K562 (cell line): ENCODE measurements around the gene SLC2A14. TPM values are rescaled to one million over a fixed set of nuclear protein-coding genes. Genes with fewer than 3 reads are reported as not detected.
A peak's percentile ranks its signal among the peaks of the same experiment; 100 is the strongest.

ENCODE experiments used
- ARID2 ChIP-seq: fragments of 450-650 bp; IDR thresholded peaks from 2 replicates; pipeline ENCODE4 v1.6.1; 2017; ENCODE audit warnings: antibody characterized with exemption, mild to moderate bottlenecking
- C11orf30 ChIP-seq: fragments of 450-650 bp; IDR thresholded peaks from 2 replicates; pipeline ENCODE4 v1.6.1; 2016; ENCODE audit warnings: low read depth, mild to moderate bottlenecking
- CTCF ChIP-seq, 3 experiments: IDR thresholded peaks in 2 of 3; conservative IDR thresholded peaks in 1 of 3; 2 replicates each; pipeline ENCODE4 v1.5.1; 2011 to 2012; ENCODE audit warnings: low read length in 3 of 3, mild to moderate bottlenecking in 3 of 3, control low read depth in 2 of 3, improper control_type of control experiment in 1 of 3, inconsistent platforms in 1 of 3, low read depth in 1 of 3, mixed read lengths in 1 of 3, moderate library complexity in 1 of 3; ENCODE audit not compliant: insufficient read depth in 2 of 3
- FOSL1 ChIP-seq: fragments of 200-800 bp; sonication (Bioruptor generic); conservative IDR thresholded peaks from 2 replicates; pipeline ENCODE4 v1.6.1; 2016; ENCODE audit warnings: missing genetic modification characterization, missing compliant biosample characterization
- FOXA3 ChIP-seq, 2 experiments: fragments of 450-650 bp in 1 of 2; sonication (generic) in 1 of 2; formaldehyde crosslinking; IDR thresholded peaks in 1 of 2; conservative IDR thresholded peaks in 1 of 2; 2 replicates each; pipeline versions ENCODE4 v1.4.0 to v1.8.0; 2020 to 2022; ENCODE audit warnings: mild to moderate bottlenecking in 2 of 2, missing genetic modification reagents in 1 of 2
- HDAC2 ChIP-seq: fragments of 450-650 bp; IDR thresholded peaks from 2 replicates; pipeline ENCODE4 v1.6.1; 2016; ENCODE audit warnings: mild to moderate bottlenecking
- HES1 ChIP-seq: fragments of 450-650 bp; IDR thresholded peaks from 2 replicates; pipeline ENCODE4 v1.6.1; 2016; ENCODE audit warnings: low read depth, mild to moderate bottlenecking, moderate library complexity
- MTA3 ChIP-seq: fragments of 450-650 bp; formaldehyde crosslinking; IDR thresholded peaks from 2 replicates; pipeline ENCODE4 v1.6.1; 2017; ENCODE audit warnings: mild to moderate bottlenecking, borderline replicate concordance
- PPARD ChIP-seq: fragments of 250-450 bp; sonication (Bioruptor Pico); IDR thresholded peaks from 2 replicates; pipeline ENCODE4 v1.8.0; 2022; ENCODE audit warnings: inconsistent platforms, mild to moderate bottlenecking, moderate library complexity
- RB1 ChIP-seq: fragments of 450-650 bp; IDR thresholded peaks from 2 replicates; pipeline ENCODE4 v1.6.1; 2017; ENCODE audit warnings: low read depth, mild to moderate bottlenecking
- SMARCB1 ChIP-seq: IDR thresholded peaks from 2 replicates; pipeline ENCODE4 v1.6.1; 2011; ENCODE audit warnings: improper control_type of control experiment, low read depth; ENCODE audit not compliant: insufficient read length
- SP2 ChIP-seq: IDR thresholded peaks from 2 replicates; pipeline ENCODE4 v1.6.1; 2011; ENCODE audit warnings: mild to moderate bottlenecking, low read depth, low read length, moderate library complexity; ENCODE audit not compliant: poor library complexity, severe bottlenecking; ENCODE audit errors: extremely low read depth
- TCF7 ChIP-seq: sonication (generic); IDR thresholded peaks from 2 replicates; pipeline ENCODE4 v1.6.1; 2016; ENCODE audit warnings: antibody characterized with exemption, borderline replicate concordance
- TFE3 ChIP-seq: fragments of 450-650 bp; formaldehyde crosslinking; IDR thresholded peaks from 2 replicates; pipeline ENCODE4 v1.4.0; 2020; ENCODE audit warnings: mild to moderate bottlenecking, mixed read lengths
- ZBTB2 ChIP-seq: fragments of 450-650 bp; IDR thresholded peaks from 2 replicates; pipeline ENCODE4 v1.6.1; 2016; ENCODE audit warnings: antibody characterized with exemption
- ZNF445 ChIP-seq: fragments of 250-450 bp; sonication (Bioruptor Pico); IDR thresholded peaks from 2 replicates; pipeline ENCODE4 v1.4.0; 2020; ENCODE audit warnings: low read depth, mild to moderate bottlenecking, moderate library complexity
- ZNF518B ChIP-seq: fragments of 250-450 bp; sonication (Bioruptor Pico); IDR thresholded peaks from 2 replicates; pipeline ENCODE4 v1.5.0; 2021; ENCODE audit warnings: mild to moderate bottlenecking, moderate library complexity
- polyA plus RNA-seq, 8 experiments: library from polyadenylated mRNA; depleted of rRNA in 4 of 8; stranded (reverse) in 5 of 8; unstranded in 3 of 8; fragments of >200 nt; fragmentation: Nextera tagmentation in 2 of 8; fragmentation: Illumina TruSeq in 1 of 8; extraction: Ambion mirVana in 2 of 8; extraction: Trizol in 1 of 8; gene quantifications; 2 replicates each; pipeline versions ENCODE4 v1.2.1 to v1.2.3, GENCODE V29; 2011 to 2014; ENCODE audit warnings: inconsistent platforms in 1 of 8, missing spikeins in 1 of 8
- total RNA-seq, 7 experiments: library from RNA; depleted of rRNA in 6 of 7; stranded (reverse); fragments of >200 nt in 6 of 7; fragmentation: Illumina TruSeq in 2 of 7; extraction: Trizol in 2 of 7; gene quantifications; 2 replicates each; pipeline versions ENCODE4 v1.2.1 to v1.2.3, GENCODE V29; 2011 to 2021; ENCODE audit warnings: low replicate concordance in 1 of 7

Gene SLC2A14
- total and polyA plus RNA-seq, 9 of the 15 experiments (the other 6 are each of a cell fraction or from before 2014, with no cell fraction given): 0.13 to 8.9 (median 4.8) TPM; not detected in 1

GRCh38 chr12:7907009-7907408, 34.3 kb upstream of the SLC2A14 start (continued):
- TF ChIP-seq FOXA3 (CRISPR knock-in tag; conservative IDR thresholded peaks at IDR 0.05 in 1 of 2, IDR thresholded peaks at IDR 0.05 in 1 of 2) (peak; percentile 93 to 96), ZBTB2 (no peak), HDAC2 (no peak), RB1 (no peak), TCF7 (no peak), C11orf30 (no peak), SMARCB1 (no peak), FOSL1 (tag) (peak; percentile 41; the same call in 1 of the 2 replicates), MTA3 (no peak), TFE3 (no peak), PPARD (CRISPR knock-in tag) (no peak), ZNF445 (CRISPR knock-in tag) (no peak), SP2 (no peak), ARID2 (no peak), ZNF518B (CRISPR knock-in tag) (no peak), CTCF (IDR thresholded peaks at IDR 0.05 in 2 of 3, conservative IDR thresholded peaks at IDR 0.05 in 1 of 3; ENCODE audit: insufficient read depth in 2 of 3, low read depth in 1 of 3, low read length in 3 of 3) (peak; percentile 38 to 71 (median 61); a peak in 5 of 6 replicates), HES1 (0 out of 2 replicates have a peak, but pooled peaks have one; percentile 15)
